SK-N-SH (cell line): Measurements from ENCODE around the gene NECAB2. TPM values are rescaled to one million over a fixed set of nuclear protein-coding genes. Genes with fewer than 3 reads are reported as not detected.
A peak's percentile ranks its signal among the peaks of the same experiment; 100 is the strongest.

Source experiments
- CTCF ChIA-PET: fragments of 300-600, 350-600 bp; formaldehyde crosslinking; extraction: SDS; loops from one replicate; lab custom pipeline; 2021; lab: Yijun Ruan, JAX
- POLR2A ChIA-PET: fragments of 350-600 bp; sonication (Branson Sonifier 250); formaldehyde crosslinking; extraction: SDS; loops from one replicate; lab custom pipeline; 2020; ENCODE audit warnings: antibody characterized with exemption, inconsistent platforms; lab: Yijun Ruan, JAX
- DNase-seq: peaks from one replicate; pipeline ENCODE4 v3.0.0; 2012
- H2AFZ ChIP-seq: fragments of 200-600 bp; sonication (generic); 2 replicates; pipeline ENCODE4 v1.8.1; 2016; ENCODE audit warnings: antibody characterized with exemption, mild to moderate bottlenecking, low read depth
- H3F3A ChIP-seq: fragments of 200-600 bp; sonication (generic); replicated peaks from 2 replicates; pipeline ENCODE3; 2016; ENCODE audit warnings: antibody characterized with exemption, mild to moderate bottlenecking; ENCODE audit not compliant: insufficient read depth
- H3K27ac ChIP-seq, 2 experiments: fragments of 200-500 bp in 1 of 2; fragments of 200-600 bp in 1 of 2; sonication (Bioruptor generic) in 1 of 2; sonication (generic), shearing (Covaris generic) in 1 of 2; 2 replicates each; pipeline versions ENCODE4 v1.5.1 to v1.6.1; 2014 to 2016; ENCODE audit warnings: low read depth in 2 of 2, inconsistent platforms in 1 of 2, low read length in 1 of 2, mild to moderate bottlenecking in 1 of 2, mixed read lengths in 1 of 2
- H3K27me3 ChIP-seq: fragments of 200-600 bp; sonication (generic), shearing (Covaris generic); 2 replicates; pipeline ENCODE4 v1.6.1; 2016; ENCODE audit warnings: mixed run types; ENCODE audit not compliant: insufficient read depth
- H3K36me3 ChIP-seq, 2 experiments: fragments of 200-500 bp in 1 of 2; fragments of 200-600 bp in 1 of 2; sonication (Bioruptor generic) in 1 of 2; sonication (generic) in 1 of 2; replicated peaks in 1 of 2; 2 replicates each; pipeline versions ENCODE3 to v1.5.1; 2014 to 2016; ENCODE audit warnings: low read length in 1 of 2, mild to moderate bottlenecking in 1 of 2; ENCODE audit not compliant: insufficient read depth in 2 of 2, control insufficient read depth in 1 of 2
- H3K4me1 ChIP-seq, 2 experiments: fragments of 200-500 bp in 1 of 2; fragments of 200-600 bp in 1 of 2; sonication (Bioruptor generic) in 1 of 2; sonication (generic), shearing (Covaris generic) in 1 of 2; 2 replicates each; pipeline versions ENCODE4 v1.5.1 to v1.6.1; 2014 to 2016; ENCODE audit warnings: low read depth in 1 of 2, low read length in 1 of 2, mixed run types in 1 of 2; ENCODE audit not compliant: insufficient read depth in 2 of 2, control insufficient read depth in 1 of 2
- H3K4me2 ChIP-seq: fragments of 200-600 bp; sonication (generic), shearing (Covaris generic); 2 replicates; pipeline ENCODE4 v1.6.1; 2017; ENCODE audit warnings: mixed run types
- H3K4me3 ChIP-seq, 2 experiments: fragments of 200-500 bp in 1 of 2; fragments of 200-600 bp in 1 of 2; sonication (Bioruptor generic) in 1 of 2; sonication (generic), shearing (Covaris generic) in 1 of 2; 2 replicates each; pipeline versions ENCODE4 v1.5.1 to v1.8.1; 2014 to 2016; ENCODE audit warnings: low read depth in 2 of 2, inconsistent platforms in 1 of 2, low read length in 1 of 2, mild to moderate bottlenecking in 1 of 2, mixed read lengths in 1 of 2, moderate library complexity in 1 of 2
- H3K79me2 ChIP-seq: fragments of 200-600 bp; sonication (generic); 2 replicates; pipeline ENCODE4 v1.8.1; 2017; ENCODE audit warnings: mild to moderate bottlenecking; ENCODE audit not compliant: insufficient read depth
- H3K9ac ChIP-seq: fragments of 200-600 bp; sonication (generic); 2 replicates; pipeline ENCODE4 v1.6.1; 2017; ENCODE audit warnings: mixed run types
- H3K9me2 ChIP-seq: fragments of 200-600 bp; sonication (generic); 2 replicates; pipeline ENCODE4 v1.6.1; 2017; ENCODE audit warnings: mixed run types
- H3K9me3 ChIP-seq: fragments of 200-600 bp; sonication (generic); 2 replicates; pipeline ENCODE4 v1.6.1; 2017; ENCODE audit warnings: mixed run types, mild to moderate bottlenecking, moderate library complexity
- H4K20me1 ChIP-seq: fragments of 200-600 bp; sonication (generic); 2 replicates; pipeline ENCODE4 v1.6.1; 2017; ENCODE audit warnings: mild to moderate bottlenecking, mixed run types; ENCODE audit not compliant: insufficient read depth
- CHD2 ChIP-seq: fragments of 150-350 bp; IDR thresholded peaks from 2 replicates; pipeline ENCODE4 v1.6.1; 2018; ENCODE audit warnings: low read length; ENCODE audit not compliant: partially characterized antibody
- CTCF ChIP-seq: fragments of 200-600 bp; sonication (generic); IDR thresholded peaks from 2 replicates; pipeline ENCODE4 v1.6.1; 2017; ENCODE audit warnings: antibody characterized with exemption, mild to moderate bottlenecking, moderate library complexity
- ELF1 ChIP-seq: IDR thresholded peaks from 2 replicates; pipeline ENCODE4 v1.4.0; 2012
- EP300 ChIP-seq, 2 experiments: IDR thresholded peaks; 2 replicates each; pipeline versions ENCODE4 v1.4.0 to v1.6.1; 2012; ENCODE audit warnings: borderline replicate concordance in 1 of 2, low read depth in 1 of 2, low read length in 1 of 2
- EZH2phosphoT487 ChIP-seq: fragments of 200-600 bp; sonication (generic); IDR thresholded peaks from 2 replicates; pipeline ENCODE4 v1.6.1; 2017; ENCODE audit warnings: low read depth, mixed run types, mild to moderate bottlenecking, antibody characterized with exemption, moderate library complexity, borderline replicate concordance
- IRF3 ChIP-seq: fragments of 150-350 bp; IDR thresholded peaks from 2 replicates; pipeline ENCODE4 v1.6.1; 2016; ENCODE audit warnings: mild to moderate bottlenecking, low read depth, low read length
- MAX ChIP-seq: IDR thresholded peaks from 2 replicates; pipeline ENCODE4 v1.4.0; 2012; ENCODE audit warnings: low read depth
- MXI1 ChIP-seq: IDR thresholded peaks from 2 replicates; pipeline ENCODE4 v1.6.1; 2012; ENCODE audit warnings: mild to moderate bottlenecking, low read depth, low read length, improper control_type of control experiment
- NFIC ChIP-seq: IDR thresholded peaks from 2 replicates; pipeline ENCODE4 v1.4.0; 2012; ENCODE audit warnings: borderline replicate concordance
- PBX3 ChIP-seq: IDR thresholded peaks from 2 replicates; pipeline ENCODE4; 2012
- POLR2AphosphoS5 ChIP-seq: IDR thresholded peaks from 2 replicates; pipeline ENCODE4 v1.6.1; 2012; ENCODE audit warnings: low read depth, low read length
- RAD21 ChIP-seq: IDR thresholded peaks from 2 replicates; pipeline ENCODE4 v1.6.1; 2012; ENCODE audit warnings: mild to moderate bottlenecking, low read length
- REST ChIP-seq: IDR thresholded peaks from 2 replicates; pipeline ENCODE4 v1.6.1; 2012; ENCODE audit warnings: mild to moderate bottlenecking, low read depth, low read length, moderate library complexity
- SIN3A ChIP-seq: IDR thresholded peaks from 2 replicates; pipeline ENCODE4 v1.6.1; 2012; ENCODE audit warnings: low read depth, mild to moderate bottlenecking, low read length, moderate library complexity, borderline replicate concordance
- TCF12 ChIP-seq: IDR thresholded peaks from 2 replicates; pipeline ENCODE4 v1.4.0; 2012
- USF1 ChIP-seq: IDR thresholded peaks from 2 replicates; pipeline ENCODE4 v1.4.0; 2012; ENCODE audit warnings: low read depth, borderline replicate concordance
- USF2 ChIP-seq: fragments of 150-350 bp; IDR thresholded peaks from 2 replicates; pipeline ENCODE4 v1.6.1; 2017; ENCODE audit warnings: antibody characterized with exemption, low read length, low read depth, borderline replicate concordance
- ZBTB33 ChIP-seq: IDR thresholded peaks from 2 replicates; pipeline ENCODE4 v1.4.0; 2012; ENCODE audit warnings: low read depth, borderline replicate concordance
- WGBS: methylation state at CpG from one replicate; pipeline ENCODE4 v1.1.6; 2017; ENCODE audit warnings: low lambda C conversion rate; 5-methylcytosine and 5-hydroxymethylcytosine counted together
- polyA plus RNA-seq, 3 experiments: library from polyadenylated mRNA; depleted of rRNA; stranded (reverse); fragments of >200 nt; gene quantifications; 2 replicates each; pipeline ENCODE4 v1.2.3, GENCODE V29; 2012

Gene NECAB2
- polyA plus RNA-seq, 1 of the 3 experiments (the other 2 are of a cell fraction), result 0.58 TPM

- no peak for TF ChIP-seq USF2
These were observed 22.4 kb downstream of the NECAB2 start (continued) for GRCh38 chr16:83990492-83990891.

GRCh38 chr16:83992624-83993023 is 24.6 kb downstream of the NECAB2 start:
- Histone ChIP-seq H3K4me3 (no peak overlapping the region), H3K27me3 (peaks cover 12% of the 10 kb centered on the region; the same call in 1 of the 2 replicates), H3F3A (no peaks in the 10 kb centered on the region), H3K9me2 (no peaks in the 10 kb centered on the region), H3K9ac (no peak overlapping the region), H3K9me3 (no peaks in the 10 kb centered on the region), H3K4me2 (no peak overlapping the region), H3K79me2 (no peaks in the 10 kb centered on the region), H3K27ac (no peak overlapping the region), H2AFZ (no peak overlapping the region), H4K20me1 (no peaks in the 10 kb centered on the region), H3K36me3 (no peaks in the 10 kb centered on the region), H3K4me1 (peaks cover 0 to 12% of the 10 kb centered on the region in 2 experiments; a peak in 1 of 4 replicates)
- ChIA-PET POLR2A (no interaction called here), CTCF (interaction anchor here (0.7 to 2.0 kb wide), 3 partner anchors 11 to 623 kb away, joined by 3 to 9 read pairs (median 3); no protein-coding TSS in a partner anchor)
- no peak for DNase-seq
- TF ChIP-seq ZBTB33 (no peak), TCF12 (0 out of 2 replicates have a peak, but pooled peaks have one; percentile 5), MXI1 (no peak), EP300 (IDR thresholded peaks at IDR 0.05; ENCODE audit: borderline replicate concordance in 1 of 2, low read depth in 1 of 2, low read length in 1 of 2) (no peak), USF1 (peak; percentile 36; the same call in 1 of the 2 replicates), CHD2 (no peak), POLR2AphosphoS5 (no peak), NFIC (peak; percentile 70), IRF3 (no peak), EZH2phosphoT487 (no peak), SIN3A (no peak), ELF1 (no peak), PBX3 (no peak), REST (no peak), CTCF (no peak), MAX (0 out of 2 replicates have a peak, but pooled peaks have one; percentile 24), RAD21 (no peak)
- TF ChIP-seq, all 33 proteins: peak for 4
- WGBS, result 73% methylated on average over 6 of the region's 6 CpGs
